Activated CD4-positive, alpha-beta T cell treated with anti-CD3 and anti-CD28 coated beads, Interleukin-2, amount 50 U/mL, for 4 hours (primary cell): Measurements from ENCODE around the gene SCYGR7.

Experiments
- DNase-seq, 2 experiments: peaks; one replicate each; pipeline ENCODE4 v3.0.0-alpha.2; 2020

SCYGR7 gene

DNA sequence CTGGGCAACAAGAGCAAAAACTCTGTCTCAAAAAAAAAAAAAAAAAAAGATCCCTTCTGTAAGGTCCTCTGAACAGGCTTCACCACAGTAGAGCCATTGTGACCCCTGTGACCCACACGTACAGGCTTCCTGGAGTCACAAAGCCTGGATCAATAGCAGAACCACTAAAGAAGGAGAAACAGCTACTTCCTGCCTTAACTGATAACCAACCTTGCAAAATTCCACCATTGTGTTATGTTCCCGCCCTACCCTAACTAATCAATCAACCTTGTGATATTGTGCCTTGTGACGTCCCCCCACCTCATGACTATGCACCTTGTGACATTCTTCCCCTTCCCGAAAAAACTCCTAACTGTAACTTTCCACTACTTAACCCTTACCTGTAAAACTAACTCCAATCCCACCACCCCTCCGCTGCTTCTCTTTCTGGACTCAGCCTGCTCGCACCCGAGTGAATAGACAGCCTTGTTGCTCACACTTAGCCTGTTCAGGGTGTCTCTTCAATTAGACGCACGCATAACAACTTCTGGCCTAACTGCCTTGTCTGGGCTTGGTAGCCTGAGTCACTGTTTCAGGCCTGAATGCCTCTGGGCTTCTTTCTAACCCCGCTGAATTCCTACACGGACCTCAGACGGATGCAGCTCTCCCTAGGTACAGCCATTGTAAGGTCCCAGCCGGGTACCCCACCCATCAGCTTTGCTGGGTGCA is 31.4 kb downstream of the SCYGR7 start:
- DNase-seq: no peak

DNA sequence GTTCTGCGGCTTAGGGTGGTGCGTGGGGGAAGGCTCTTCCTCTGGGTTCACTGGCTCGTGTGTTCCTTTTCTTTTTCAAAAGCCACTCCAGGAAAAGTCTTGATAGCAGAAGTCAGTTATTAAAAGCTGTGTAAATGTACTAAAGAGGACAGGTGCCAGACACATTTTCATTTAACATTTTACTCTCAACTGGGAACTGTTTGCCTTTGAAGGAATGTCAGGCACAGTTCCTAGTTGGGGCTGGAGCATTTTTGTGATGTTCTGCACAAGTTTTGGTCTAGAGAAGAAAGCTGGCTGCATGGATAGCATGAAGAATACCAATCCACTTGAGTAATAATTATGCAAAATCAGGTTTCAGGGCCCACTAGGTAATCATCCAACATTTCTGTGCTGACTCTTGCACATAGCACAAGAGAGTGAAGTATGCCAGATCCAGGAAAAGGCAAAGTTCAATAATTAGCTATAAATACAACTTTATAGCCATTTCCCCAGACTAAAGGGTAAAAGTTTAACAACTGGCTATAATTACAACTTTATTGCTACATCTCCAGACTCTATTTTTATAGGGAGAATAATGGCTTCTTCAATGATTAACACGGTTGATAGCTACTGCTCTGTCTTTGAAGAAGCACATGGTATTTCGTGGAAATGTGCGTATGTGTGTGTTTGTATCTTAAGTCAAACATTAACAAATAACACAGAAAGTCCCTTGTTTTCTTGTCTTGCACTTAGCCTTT is 33.8 kb downstream of the SCYGR7 start:
- no peak for DNase-seq

DNA sequence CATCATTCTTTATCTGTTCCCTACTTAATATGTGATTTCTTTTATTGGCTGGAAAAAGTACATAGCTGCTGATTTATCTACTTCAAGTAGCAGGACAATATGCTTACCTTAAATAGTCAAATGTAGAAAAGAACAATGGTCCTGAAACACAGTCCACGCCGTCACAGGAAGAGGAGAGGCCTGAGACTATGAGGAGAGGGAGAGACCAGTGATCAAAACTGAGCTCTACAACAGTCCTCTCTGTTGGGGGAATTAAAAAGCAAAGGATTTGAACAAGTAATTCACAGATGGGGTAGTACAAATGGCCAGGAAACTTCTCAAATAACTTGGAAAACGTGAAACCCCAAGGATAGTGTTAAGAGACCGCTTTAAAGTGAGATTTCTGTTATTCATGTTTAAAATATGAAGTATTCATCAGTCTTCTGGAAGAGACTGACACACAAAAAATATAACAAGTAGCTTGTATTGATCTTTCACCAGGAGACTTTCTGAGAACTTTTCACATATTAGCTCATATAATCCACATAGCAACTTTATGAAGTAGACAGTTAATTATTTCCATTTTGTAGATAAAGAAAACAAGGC is 37.7 kb downstream of the SCYGR7 start:
- no peak for DNase-seq

DNA sequence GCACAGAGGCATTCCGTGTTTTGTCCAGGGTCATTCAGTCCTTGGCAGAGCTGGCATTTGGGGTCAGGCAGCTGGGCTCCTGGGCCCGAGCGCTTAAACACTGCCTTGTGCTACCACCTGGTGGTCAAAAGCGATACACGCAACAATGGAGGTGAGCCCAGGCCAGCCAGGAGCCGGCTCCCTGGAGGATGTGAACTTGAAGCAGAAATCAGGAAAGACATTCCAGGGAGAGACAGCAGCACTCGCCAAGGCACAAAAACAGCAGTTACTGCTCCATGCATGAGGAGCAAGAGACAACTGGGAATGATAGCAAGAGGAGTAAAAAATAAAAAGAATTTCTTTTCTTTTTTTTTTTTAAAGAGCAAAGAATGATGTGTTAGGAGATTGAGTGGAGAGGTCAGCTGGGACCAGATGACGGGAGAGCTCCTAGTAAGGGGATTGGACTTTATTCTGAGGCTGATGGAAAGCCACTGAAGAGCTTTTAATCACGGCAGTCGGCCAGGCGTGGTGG is 38.3 kb downstream of the SCYGR7 start:
- peak; percentile 49 to 52 for DNase-seq

DNA sequence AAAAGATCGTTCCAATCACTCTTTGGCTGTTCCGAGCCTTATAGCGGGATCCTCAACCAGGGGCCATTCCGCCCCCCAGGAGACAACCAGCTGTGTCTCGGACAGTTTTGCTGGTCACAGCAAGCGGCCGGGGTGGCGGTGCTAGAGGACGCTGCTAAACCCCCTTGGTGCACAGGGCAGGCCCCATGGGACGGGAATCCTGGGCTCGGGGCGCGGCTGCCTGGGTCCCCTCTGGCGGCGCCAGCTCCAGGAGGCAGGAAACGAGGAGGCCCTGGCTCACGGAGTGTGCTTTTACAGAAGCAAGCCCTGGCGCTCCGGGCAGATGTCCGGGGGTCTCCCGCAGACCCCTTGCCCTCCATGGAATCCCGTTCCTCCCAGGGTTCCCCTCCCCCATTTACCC is 39.7 kb downstream of the SCYGR7 start:
- DNase-seq: no peak

DNA sequence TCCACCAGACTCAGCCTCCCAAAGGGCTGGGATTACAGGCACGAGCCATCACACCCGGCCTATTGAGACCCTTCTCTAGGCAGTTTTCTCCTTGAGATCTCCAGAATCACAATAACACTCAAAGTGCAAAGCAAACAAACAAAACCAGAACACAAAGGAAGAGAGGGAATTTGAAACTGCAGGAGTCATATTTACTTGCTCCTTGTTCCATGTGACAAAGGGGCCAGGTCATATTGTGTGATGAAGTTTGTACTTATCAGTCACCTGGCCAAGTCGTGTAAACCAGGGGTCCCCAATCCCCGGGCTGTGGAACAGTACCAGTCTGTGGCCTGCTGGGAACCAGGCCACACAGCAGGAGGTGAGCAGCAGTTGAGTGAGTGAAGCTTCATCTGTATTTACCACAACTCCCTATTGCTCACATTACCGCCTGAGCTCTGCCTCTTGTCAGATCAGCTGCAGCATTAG is 44.1 kb downstream of the SCYGR7 start:
- DNase-seq: no peak

DNA sequence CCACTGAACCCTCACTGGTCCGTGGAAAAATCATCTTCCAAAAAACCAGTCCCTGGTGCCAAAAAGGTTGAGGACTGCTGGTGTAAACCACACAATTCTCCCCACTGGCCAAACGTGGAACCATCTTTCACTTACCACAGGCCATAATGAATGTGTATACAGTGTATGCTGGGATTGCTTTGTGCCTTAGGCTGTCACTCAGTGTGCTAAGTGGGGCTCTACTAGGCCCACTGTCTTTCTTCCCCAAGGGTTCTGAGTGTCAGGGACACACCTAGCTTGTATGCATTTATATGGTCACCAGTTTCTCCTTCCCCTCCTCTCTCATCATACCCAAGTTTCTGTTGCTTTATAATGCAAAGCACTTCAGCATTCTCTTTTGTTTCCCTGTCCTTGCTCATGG is 44.8 kb downstream of the SCYGR7 start:
- DNase-seq: no peak

DNA sequence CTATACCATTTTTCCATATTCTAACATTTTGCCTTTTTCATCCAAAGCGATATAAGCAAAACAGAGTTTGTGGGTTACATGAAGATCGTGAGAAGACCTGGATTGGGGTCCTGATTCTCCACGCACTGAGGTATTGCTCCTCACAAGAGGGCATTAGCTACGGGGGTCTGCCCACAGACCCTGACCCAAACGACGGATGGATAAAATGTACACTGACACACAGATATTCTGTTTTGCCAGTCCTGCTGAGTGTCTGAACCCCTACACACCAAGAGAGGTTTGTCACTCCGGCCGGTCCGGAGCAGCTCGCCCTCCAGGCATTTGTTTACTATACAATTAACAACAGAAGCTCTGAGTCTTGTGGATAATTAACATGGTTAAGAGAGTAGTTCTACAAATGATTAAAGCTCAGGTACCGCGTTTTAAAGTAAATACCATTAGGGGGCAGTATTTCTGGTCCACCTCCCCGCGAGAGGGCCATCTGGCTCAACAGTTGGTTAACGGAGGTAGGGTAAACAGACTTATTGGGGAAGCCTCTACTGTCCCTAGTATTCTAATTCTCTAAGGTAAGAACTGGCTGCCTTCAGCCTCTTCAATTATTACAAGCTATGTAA is 46.0 kb downstream of the SCYGR7 start:
- no peak for DNase-seq

DNA sequence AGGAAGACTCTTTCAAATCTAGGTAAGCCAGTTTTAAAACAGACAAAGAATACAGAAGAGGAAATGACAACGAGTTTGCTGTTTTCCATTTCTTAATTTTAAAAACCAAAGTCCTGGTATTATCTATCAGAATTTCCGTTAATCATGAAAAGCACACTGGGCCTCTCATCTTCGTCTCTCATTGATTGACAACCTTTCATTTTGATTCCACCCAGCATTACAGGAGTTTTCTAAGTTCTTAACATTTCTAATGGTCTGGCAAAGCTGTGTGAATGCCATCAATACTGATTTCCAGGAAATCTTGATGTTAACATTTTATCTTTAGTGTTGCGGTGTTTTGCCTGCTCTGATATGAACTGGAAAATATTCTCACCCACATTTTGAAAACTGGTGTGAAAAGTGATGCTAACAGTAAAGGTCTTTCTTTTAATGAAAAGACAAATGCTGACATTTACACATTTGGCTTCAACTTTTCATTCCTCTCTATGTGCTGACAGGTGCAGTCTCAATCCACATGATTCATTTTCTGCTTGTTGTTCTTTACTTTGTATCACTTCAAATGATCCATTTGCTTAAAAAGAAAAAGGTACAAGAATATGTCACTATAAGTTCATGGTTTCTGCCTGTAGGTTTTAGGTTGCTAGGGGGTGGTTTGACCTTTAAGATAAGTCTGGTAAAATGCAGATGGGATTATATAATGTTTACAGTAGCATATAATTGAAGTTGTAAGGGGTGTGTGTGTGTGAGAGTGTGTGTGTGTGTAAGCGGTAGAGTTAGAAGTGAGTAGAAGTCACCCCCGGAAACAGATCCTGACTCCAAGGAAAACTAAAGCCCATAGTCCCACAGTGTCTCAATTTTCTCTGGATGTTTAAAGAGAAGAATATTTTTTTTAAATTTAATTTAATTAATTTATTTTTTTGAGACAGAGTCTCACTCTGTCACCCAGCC is 47.0 kb downstream of the SCYGR7 start:
- no peak for DNase-seq
